ENCODE results near the gene FGF8. TPM values are rescaled to one million over a fixed set of nuclear protein-coding genes. Genes with fewer than 3 reads are reported as not detected.
A peak's percentile ranks its signal among the peaks of the same experiment; 100 is the strongest.

FGF8 gene
- total RNA-seq, 4 donors from 2014 or later, result not detected

DNA sequence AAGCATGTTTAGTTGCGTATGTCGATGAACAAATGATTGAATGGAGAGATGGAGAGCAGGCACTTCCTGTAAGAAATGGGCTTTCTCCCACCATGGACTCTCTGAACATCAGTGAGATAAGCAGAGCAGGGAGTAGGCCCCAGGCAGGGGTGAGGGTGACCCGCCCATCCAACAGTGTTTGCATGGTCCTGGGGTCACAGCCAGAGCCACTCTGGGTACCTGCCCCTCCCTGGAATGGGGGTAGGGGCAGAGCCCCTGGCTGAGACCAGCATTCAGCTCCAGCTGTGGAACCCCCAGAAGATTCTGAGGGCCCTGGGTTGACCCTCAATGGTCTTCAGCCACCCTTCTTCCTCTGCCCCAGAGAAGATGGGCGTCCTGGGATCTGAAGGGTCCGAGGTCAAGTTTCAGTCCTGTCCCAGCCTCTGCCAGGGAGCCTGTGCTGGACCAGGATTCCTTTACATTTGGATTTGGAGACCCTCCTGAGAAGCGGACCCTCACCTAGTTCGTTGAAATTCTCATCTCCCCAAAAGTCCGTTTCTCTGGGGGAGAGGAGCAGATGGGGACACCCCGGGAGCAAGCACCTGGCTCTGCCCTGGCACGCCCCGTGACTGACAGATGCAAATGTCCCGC lies 2.4 kb upstream of the FGF8 start:
- H3K4me3 ChIP-seq, result no peak overlapping the region
- ATAC-seq (no peak), DNase-seq (no peak)
- in situ Hi-C loops (cut with MboI; ENCODE audit: low sequenced_read_pairs in 4 of 4) (no loop called here), intact Hi-C loops (cut with DNase I; ENCODE audit: low total_unique reads) (no loop called here)
- no peaks in the 10 kb centered on the region for H3K9me3 ChIP-seq
- no peaks in the 10 kb centered on the region for H3K36me3 ChIP-seq
- peaks cover 51 to 56% (median 52%) of the 10 kb centered on the region in 3 donors for H3K27me3 ChIP-seq
- peaks cover 25 to 32% of the 10 kb centered on the region in 2 donors for H3K4me1 ChIP-seq
- no peak for TF ChIP-seq POLR2A (IDR thresholded peaks at IDR 0.05)
- no peak for TF ChIP-seq CTCF (IDR thresholded peaks at IDR 0.05 in 4 of 5, conservative IDR thresholded peaks at IDR 0.05 in 1 of 5)
- H3K27ac ChIP-seq, result no peak overlapping the region

DNA sequence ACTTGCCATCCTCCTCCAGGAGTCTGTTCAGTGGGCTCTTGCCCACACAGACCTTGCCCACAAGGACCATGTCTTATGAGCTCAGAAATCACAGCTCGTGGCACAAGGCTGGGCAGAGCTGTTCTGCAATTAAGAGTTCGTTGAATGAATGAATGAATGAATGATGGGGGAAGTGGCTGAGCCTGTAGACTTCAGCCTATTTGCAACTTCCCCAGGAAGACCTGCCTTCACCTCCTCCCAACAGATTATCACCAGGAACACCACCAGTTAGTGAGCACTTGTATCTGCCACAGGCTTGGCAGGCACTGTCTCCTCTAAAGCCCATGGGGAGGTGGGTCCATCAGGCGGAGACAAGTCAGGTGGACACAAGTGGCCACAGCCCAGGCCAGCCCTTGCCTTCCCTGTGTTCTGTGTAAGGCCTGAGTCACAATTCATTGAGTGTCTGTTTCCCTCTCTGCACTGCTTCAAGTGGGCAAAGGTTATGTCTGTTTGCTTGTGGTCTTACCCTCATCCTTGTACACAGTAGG lies 1.8 kb upstream of the FGF8 start:
- TF ChIP-seq CTCF (IDR thresholded peaks at IDR 0.05 in 4 of 5, conservative IDR thresholded peaks at IDR 0.05 in 1 of 5) (no peak), POLR2A (IDR thresholded peaks at IDR 0.05) (no peak)
- H3K4me3 ChIP-seq, result no peak overlapping the region
- intact Hi-C loops (cut with DNase I; ENCODE audit: low total_unique reads) (no loop called here), in situ Hi-C loops (cut with MboI; ENCODE audit: low sequenced_read_pairs in 4 of 4) (no loop called here)
- ATAC-seq, result no peak
- no peaks in the 10 kb centered on the region for H3K36me3 ChIP-seq
- H3K27ac ChIP-seq, result no peak overlapping the region
- peaks cover 25 to 28% of the 10 kb centered on the region in 2 donors for H3K4me1 ChIP-seq
- H3K27me3 ChIP-seq, result peaks cover 57 to 62% (median 58%) of the 10 kb centered on the region in 3 donors
- no peaks in the 10 kb centered on the region for H3K9me3 ChIP-seq
- no peak for DNase-seq

- Histone ChIP-seq H3K4me1 (peaks cover 19 to 21% of the 10 kb centered on the region in 2 donors), H3K36me3 (no peaks in the 10 kb centered on the region), H3K27ac (no peak overlapping the region), H3K27me3 (peaks cover 69 to 72% (median 72%) of the 10 kb centered on the region in 3 donors), H3K9me3 (no peaks in the 10 kb centered on the region), H3K4me3 (peak overlapping the region in 1 of 4 donors; percentile 9)
- DNase-seq, result no peak
- no peak for ATAC-seq
- TF ChIP-seq POLR2A (IDR thresholded peaks at IDR 0.05) (no peak), CTCF (IDR thresholded peaks at IDR 0.05 in 4 of 5, conservative IDR thresholded peaks at IDR 0.05 in 1 of 5) (no peak)
- intact Hi-C loops (cut with DNase I; ENCODE audit: low total_unique reads), result no loop called here
- in situ Hi-C loops (cut with MboI; ENCODE audit: low sequenced_read_pairs in 4 of 4), result no loop called here
Measured at GRCh38 chr10:101776161-101776817, 375 bp upstream of the FGF8 start.

- no peaks in the 10 kb centered on the region for H3K9me3 ChIP-seq
- no peaks in the 10 kb centered on the region for H3K36me3 ChIP-seq
- H3K27ac ChIP-seq, result no peak overlapping the region
- H3K4me3 ChIP-seq, result no peak overlapping the region
- H3K27me3 ChIP-seq, result peaks cover 74 to 81% (median 79%) of the 10 kb centered on the region in 3 donors
- intact Hi-C loops (cut with DNase I; ENCODE audit: low total_unique reads) (no loop called here), in situ Hi-C loops (cut with MboI; ENCODE audit: low sequenced_read_pairs in 4 of 4) (no loop called here)
- TF ChIP-seq CTCF (IDR thresholded peaks at IDR 0.05 in 4 of 5, conservative IDR thresholded peaks at IDR 0.05 in 1 of 5) (no peak), POLR2A (IDR thresholded peaks at IDR 0.05) (no peak)
- no peak for ATAC-seq
- no peak for DNase-seq
- H3K4me1 ChIP-seq, result peaks cover 14% of the 10 kb centered on the region in 2 donors
Measured at GRCh38 chr10:101774589-101775272, 1.2 kb downstream of the FGF8 start.

Measured in gastrocnemius medialis (tissue), 4 donors.